Liver (tissue), 3 donors: Measurements from ENCODE around the gene LPP.

ENCODE experiments used
- EGR1 ChIP-seq, 2 donors: IDR thresholded peaks; 2 replicates each; pipeline ENCODE4 v1.6.1; 2016 to 2018; ENCODE audit warnings: antibody characterized with exemption in 2 of 2, low read depth in 2 of 2
- TF ChIP-seq, protein P1 (sequence below): fragments of 150-350 bp; IDR thresholded peaks from 2 replicates; pipeline ENCODE4 v1.5.1; 2017; ENCODE audit warnings: improper control_type of control experiment, low read depth, low read length; ENCODE audit not compliant: missing input control
- donor health status: healthy.
- donor health status: healthy.

DNA sequence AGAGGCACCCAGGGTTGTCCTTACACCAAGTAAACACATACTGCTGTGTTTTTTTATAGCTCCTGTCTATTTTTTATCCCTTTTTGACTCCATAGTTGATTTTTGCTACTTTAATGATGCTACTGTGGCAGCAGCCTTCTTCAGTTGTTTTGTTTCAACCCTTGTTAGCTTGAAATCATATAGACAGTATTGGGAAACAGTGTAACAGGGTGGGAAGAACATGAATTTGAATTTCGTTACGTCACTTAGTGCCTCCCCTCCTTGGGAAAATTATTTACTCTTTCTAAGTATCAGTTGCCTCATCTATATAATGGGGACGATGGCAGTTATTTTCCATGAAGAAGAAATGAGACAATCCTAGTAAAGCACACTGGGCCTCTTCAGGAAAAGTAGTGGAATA is 608.0 kb downstream of the LPP start:
- TF ChIP-seq, protein P1, sequence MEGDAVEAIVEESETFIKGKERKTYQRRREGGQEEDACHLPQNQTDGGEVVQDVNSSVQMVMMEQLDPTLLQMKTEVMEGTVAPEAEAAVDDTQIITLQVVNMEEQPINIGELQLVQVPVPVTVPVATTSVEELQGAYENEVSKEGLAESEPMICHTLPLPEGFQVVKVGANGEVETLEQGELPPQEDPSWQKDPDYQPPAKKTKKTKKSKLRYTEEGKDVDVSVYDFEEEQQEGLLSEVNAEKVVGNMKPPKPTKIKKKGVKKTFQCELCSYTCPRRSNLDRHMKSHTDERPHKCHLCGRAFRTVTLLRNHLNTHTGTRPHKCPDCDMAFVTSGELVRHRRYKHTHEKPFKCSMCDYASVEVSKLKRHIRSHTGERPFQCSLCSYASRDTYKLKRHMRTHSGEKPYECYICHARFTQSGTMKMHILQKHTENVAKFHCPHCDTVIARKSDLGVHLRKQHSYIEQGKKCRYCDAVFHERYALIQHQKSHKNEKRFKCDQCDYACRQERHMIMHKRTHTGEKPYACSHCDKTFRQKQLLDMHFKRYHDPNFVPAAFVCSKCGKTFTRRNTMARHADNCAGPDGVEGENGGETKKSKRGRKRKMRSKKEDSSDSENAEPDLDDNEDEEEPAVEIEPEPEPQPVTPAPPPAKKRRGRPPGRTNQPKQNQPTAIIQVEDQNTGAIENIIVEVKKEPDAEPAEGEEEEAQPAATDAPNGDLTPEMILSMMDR = no peak
- TF ChIP-seq EGR1 (IDR thresholded peaks at IDR 0.05; ENCODE audit: low read depth in 2 of 2) = no peak
